Peyer's patch (tissue), 4 donors: Measurements from ENCODE around the gene TMEM132C. TPM values are rescaled to one million over a fixed set of nuclear protein-coding genes. Genes with fewer than 3 reads are reported as not detected.

ENCODE experiments used
- DNase-seq, 3 donors: peaks; one replicate each; pipeline ENCODE4 v3.0.0-alpha.2; 2017 to 2019
- H3K27ac ChIP-seq, 4 donors: fragments of 200-600 bp; sonication (generic); one replicate each; pipeline ENCODE4 v1.5.1; 2016 to 2019
- H3K27me3 ChIP-seq, 2 donors: fragments of 200-600 bp; sonication (generic); one replicate each; pipeline ENCODE4 v1.5.1; 2019
- H3K36me3 ChIP-seq, 3 donors: fragments of 200-600 bp; sonication (generic); one replicate each; pipeline ENCODE4 v1.5.1; 2016 to 2019
- H3K4me1 ChIP-seq, 4 donors: fragments of 200-600 bp; sonication (generic); one replicate each; pipeline ENCODE4 v1.5.1; 2016 to 2019
- H3K4me3 ChIP-seq, 4 donors: fragments of 200-600 bp; sonication (generic); 1 replicate in 3 of 4; 2 replicates in 1 of 4; pipeline ENCODE4 v1.5.1; 2016 to 2019; ENCODE audit warnings: mild to moderate bottlenecking in 1 of 4
- H3K9me3 ChIP-seq, 4 donors: fragments of 200-600 bp; sonication (generic); one replicate each; pipeline ENCODE4 v1.5.1; 2016 to 2019; ENCODE audit warnings: mild to moderate bottlenecking in 1 of 4
- CTCF ChIP-seq, 6 experiments: fragments of 450-650 bp in 4 of 6; fragments of 200-600 bp in 2 of 6; sonication (generic) in 1 of 6; IDR thresholded peaks; one replicate each; pipeline ENCODE4 v1.5.1; 2017 to 2019; ENCODE audit warnings: antibody characterized with exemption in 6 of 6, mild to moderate bottlenecking in 3 of 6, moderate library complexity in 1 of 6
- POLR2A ChIP-seq, 2 donors: fragments of 450-650 bp; IDR thresholded peaks; one replicate each; pipeline ENCODE4 v1.5.1; 2017; ENCODE audit warnings: antibody characterized with exemption in 2 of 2, mild to moderate bottlenecking in 2 of 2, moderate library complexity in 2 of 2
- total RNA-seq, 4 donors: library from RNA; depleted of rRNA; stranded (reverse); fragments of >200 nt; gene quantifications; one replicate each; pipeline ENCODE4 v1.1.0, GENCODE V29; 2016

TMEM132C gene
- total RNA-seq, 4 donors from 2014 or later: 0.88 to 5.0 (median 2.0) TPM

DNA sequence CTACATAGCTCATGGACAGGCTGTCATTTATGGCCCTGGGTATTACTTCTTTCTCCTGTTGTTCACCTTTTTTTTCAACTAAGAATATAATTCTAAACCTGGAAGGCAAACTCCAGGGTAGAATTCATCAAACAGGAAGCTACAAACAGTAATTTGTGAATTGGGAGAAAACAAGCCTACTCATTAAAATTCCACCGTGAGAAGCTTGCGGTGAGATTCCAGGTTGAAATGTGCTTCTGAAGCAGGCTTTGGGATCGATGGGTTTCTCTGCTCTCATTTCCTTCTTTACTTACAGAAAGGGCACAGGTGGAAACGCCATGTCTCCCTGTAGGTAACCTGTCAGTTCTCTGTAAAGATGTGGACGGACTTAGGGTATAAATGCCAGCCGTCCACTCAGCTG, 257.5 kb downstream of the TMEM132C start:
- TF ChIP-seq POLR2A (IDR thresholded peaks at IDR 0.05): no peak
- TF ChIP-seq CTCF (IDR thresholded peaks at IDR 0.05): no peak
- Histone ChIP-seq H3K4me3 (no peak overlapping the region), H3K27me3 (no peaks in the 10 kb centered on the region), H3K27ac (no peak overlapping the region), H3K9me3 (no peaks in the 10 kb centered on the region), H3K4me1 (no peaks in the 10 kb centered on the region), H3K36me3 (no peaks in the 10 kb centered on the region)
- no peak for DNase-seq

DNA sequence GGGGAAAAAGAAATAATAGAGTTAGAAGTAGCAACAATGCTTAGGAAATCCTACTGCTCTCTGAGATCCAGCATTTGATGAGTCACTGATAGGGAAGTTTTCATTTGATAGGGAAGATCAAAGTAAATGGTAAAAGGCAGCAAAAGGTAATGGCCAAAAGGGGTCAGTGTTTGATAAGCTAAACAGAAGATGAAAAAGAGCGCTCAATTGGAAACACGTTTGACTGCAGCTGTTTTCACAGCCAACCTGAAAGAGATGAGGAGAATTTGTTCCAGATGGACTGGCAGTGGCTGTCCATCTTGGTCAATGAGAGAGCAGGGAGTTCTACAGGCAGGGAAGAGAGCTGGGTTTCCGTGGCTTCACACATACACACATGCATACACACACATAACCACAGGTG, 264.2 kb downstream of the TMEM132C start:
- no peaks in the 10 kb centered on the region for H3K36me3 ChIP-seq
- DNase-seq: no peak
- H3K4me1 ChIP-seq: no peaks in the 10 kb centered on the region
- no peak overlapping the region for H3K27ac ChIP-seq
- no peaks in the 10 kb centered on the region for H3K9me3 ChIP-seq
- TF ChIP-seq CTCF (IDR thresholded peaks at IDR 0.05) (peak in 3 of 6 experiments; percentile 32 to 51 (median 39)), POLR2A (IDR thresholded peaks at IDR 0.05) (no peak)
- H3K27me3 ChIP-seq: no peaks in the 10 kb centered on the region
- H3K4me3 ChIP-seq: no peak overlapping the region

DNA sequence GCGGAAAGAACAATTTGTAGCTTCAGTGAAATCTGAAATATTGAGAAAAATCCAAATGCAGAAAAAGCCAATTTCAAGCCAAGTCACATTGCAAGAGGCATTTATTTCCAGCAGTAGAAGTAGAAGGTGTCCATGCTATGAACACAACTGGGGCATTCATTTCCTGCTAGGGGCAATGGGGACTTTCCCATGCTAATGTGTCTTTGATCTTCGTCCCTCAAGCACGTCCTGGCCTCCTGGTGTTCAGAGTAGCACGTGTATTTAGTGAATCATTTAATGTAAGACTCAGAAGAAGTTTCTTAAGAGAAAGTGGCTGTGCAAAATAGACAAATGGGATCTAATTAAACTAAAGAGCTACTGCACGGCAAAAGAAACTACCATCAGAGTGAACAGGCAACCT, 267.9 kb downstream of the TMEM132C start:
- no peak for TF ChIP-seq CTCF (IDR thresholded peaks at IDR 0.05)
- no peak for TF ChIP-seq POLR2A (IDR thresholded peaks at IDR 0.05)
- H3K27me3 ChIP-seq: no peaks in the 10 kb centered on the region
- no peaks in the 10 kb centered on the region for H3K36me3 ChIP-seq
- H3K27ac ChIP-seq: no peak overlapping the region
- no peak for DNase-seq
- H3K4me1 ChIP-seq: no peaks in the 10 kb centered on the region
- no peak overlapping the region for H3K4me3 ChIP-seq
- no peaks in the 10 kb centered on the region for H3K9me3 ChIP-seq

GRCh38 chr12:128536810-128537209, 269.8 kb downstream of the TMEM132C start:
- no peaks in the 10 kb centered on the region for H3K9me3 ChIP-seq
- no peak for DNase-seq
- no peak overlapping the region for H3K27ac ChIP-seq
- H3K4me1 ChIP-seq: no peaks in the 10 kb centered on the region
- no peak for TF ChIP-seq CTCF (IDR thresholded peaks at IDR 0.05)
- TF ChIP-seq POLR2A (IDR thresholded peaks at IDR 0.05): no peak
- no peaks in the 10 kb centered on the region for H3K36me3 ChIP-seq
- no peaks in the 10 kb centered on the region for H3K27me3 ChIP-seq
- no peak overlapping the region for H3K4me3 ChIP-seq

- H3K27ac ChIP-seq: no peak overlapping the region
- H3K36me3 ChIP-seq: no peaks in the 10 kb centered on the region
- no peaks in the 10 kb centered on the region for H3K27me3 ChIP-seq
- no peak for DNase-seq
- no peak overlapping the region for H3K4me3 ChIP-seq
- no peaks in the 10 kb centered on the region for H3K4me1 ChIP-seq
- TF ChIP-seq POLR2A (IDR thresholded peaks at IDR 0.05) (no peak), CTCF (IDR thresholded peaks at IDR 0.05) (no peak)
- no peaks in the 10 kb centered on the region for H3K9me3 ChIP-seq
Observed at GRCh38 chr12:128537668-128538067, 270.7 kb downstream of the TMEM132C start.

DNA sequence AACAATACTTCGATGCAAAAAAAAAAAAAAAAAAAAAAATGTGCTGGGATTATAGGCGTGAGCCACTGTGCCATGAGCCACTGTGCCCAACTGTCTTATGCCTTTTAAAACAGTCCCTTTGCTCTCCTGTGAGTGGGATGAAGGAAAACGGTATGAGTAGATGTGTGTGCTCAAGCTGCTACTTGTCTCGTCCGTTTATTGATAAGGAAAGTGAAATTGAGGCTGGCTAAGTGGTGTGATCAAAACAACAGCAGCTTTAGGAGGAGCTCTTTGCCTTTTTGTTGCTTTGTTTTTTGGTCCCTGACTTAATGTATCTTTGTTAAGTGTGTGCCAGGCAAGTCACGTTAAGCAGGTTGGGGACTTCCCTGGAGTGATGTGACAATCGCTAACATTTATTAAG, 275.9 kb downstream of the TMEM132C start:
- Histone ChIP-seq H3K27me3 (no peaks in the 10 kb centered on the region), H3K36me3 (no peaks in the 10 kb centered on the region), H3K4me1 (no peaks in the 10 kb centered on the region), H3K4me3 (peak overlapping the region in 1 of 4 donors; percentile 21), H3K27ac (no peak overlapping the region), H3K9me3 (no peaks in the 10 kb centered on the region)
- DNase-seq: no peak
- TF ChIP-seq CTCF (IDR thresholded peaks at IDR 0.05) (no peak), POLR2A (IDR thresholded peaks at IDR 0.05) (no peak)
